ENCODE results near the gene WDR81. TPM values are rescaled to one million over a fixed set of nuclear protein-coding genes. Genes with fewer than 3 reads are reported as not detected.

The WDR81 gene
- total RNA-seq, 4 donors from 2014 or later = 38.8 to 63.3 (median 44.1) TPM

- TF ChIP-seq, protein P1, sequence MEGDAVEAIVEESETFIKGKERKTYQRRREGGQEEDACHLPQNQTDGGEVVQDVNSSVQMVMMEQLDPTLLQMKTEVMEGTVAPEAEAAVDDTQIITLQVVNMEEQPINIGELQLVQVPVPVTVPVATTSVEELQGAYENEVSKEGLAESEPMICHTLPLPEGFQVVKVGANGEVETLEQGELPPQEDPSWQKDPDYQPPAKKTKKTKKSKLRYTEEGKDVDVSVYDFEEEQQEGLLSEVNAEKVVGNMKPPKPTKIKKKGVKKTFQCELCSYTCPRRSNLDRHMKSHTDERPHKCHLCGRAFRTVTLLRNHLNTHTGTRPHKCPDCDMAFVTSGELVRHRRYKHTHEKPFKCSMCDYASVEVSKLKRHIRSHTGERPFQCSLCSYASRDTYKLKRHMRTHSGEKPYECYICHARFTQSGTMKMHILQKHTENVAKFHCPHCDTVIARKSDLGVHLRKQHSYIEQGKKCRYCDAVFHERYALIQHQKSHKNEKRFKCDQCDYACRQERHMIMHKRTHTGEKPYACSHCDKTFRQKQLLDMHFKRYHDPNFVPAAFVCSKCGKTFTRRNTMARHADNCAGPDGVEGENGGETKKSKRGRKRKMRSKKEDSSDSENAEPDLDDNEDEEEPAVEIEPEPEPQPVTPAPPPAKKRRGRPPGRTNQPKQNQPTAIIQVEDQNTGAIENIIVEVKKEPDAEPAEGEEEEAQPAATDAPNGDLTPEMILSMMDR (IDR thresholded peaks at IDR 0.05; ENCODE audit: low read depth) = no peak
Observed at GRCh38 chr17:1730326-1731193, 6.1 kb downstream of the WDR81 start.

- TF ChIP-seq, protein P1 (IDR thresholded peaks at IDR 0.05; ENCODE audit: low read depth) = no peak
Observed at GRCh38 chr17:1731194-1731506, 6.6 kb downstream of the WDR81 start.

DNA sequence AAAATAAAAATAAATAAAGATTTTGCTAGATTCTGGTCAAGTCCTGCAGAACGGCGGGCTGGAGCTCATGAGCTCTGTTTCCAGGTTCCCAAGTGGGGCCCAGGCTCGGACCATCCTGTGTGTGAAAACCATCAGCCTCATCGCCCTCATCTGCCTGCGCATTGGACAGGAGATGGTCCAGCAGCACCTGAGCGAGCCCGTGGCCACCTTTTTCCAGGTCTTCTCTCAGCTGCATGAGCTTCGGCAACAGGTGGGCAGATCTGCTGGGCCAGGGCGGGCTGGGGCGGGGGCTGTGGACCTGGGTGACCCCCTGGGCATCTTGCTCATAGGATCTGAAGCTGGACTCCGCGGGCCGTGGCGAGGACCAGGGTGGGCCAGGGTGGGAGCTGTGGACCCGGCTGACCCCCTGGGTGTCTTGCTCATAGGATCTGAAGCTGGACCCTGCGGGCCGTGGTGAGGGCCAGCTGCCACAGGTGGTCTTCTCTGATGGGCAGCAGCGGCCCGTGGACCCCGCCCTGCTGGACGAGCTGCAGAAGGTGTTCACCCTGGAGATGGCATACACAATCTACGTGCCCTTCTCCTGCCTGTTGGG, 7.8 kb downstream of the WDR81 start:
- TF ChIP-seq, protein P1 (IDR thresholded peaks at IDR 0.05; ENCODE audit: low read depth) = no peak

- TF ChIP-seq, protein P1 (IDR thresholded peaks at IDR 0.05; ENCODE audit: low read depth) = no peak
Observed at GRCh38 chr17:1732833-1733321, 8.4 kb downstream of the WDR81 start.

DNA sequence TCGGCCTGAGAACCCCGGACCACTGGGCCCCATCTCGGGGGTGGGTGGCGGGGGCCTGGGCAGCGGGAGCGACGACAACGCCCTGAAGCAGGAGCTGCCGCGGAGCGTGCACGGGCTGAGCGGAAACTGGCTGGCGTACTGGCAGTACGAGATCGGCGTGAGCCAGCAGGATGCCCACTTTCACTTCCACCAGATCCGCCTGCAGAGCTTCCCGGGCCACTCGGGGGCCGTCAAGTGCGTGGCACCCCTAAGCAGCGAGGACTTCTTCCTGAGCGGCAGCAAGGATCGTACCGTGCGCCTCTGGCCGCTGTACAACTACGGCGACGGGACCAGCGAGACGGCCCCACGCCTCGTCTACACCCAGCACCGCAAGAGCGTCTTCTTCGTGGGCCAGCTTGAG, 9.3 kb downstream of the WDR81 start:
- TF ChIP-seq, protein P1 (IDR thresholded peaks at IDR 0.05; ENCODE audit: low read depth) = no peak

DNA sequence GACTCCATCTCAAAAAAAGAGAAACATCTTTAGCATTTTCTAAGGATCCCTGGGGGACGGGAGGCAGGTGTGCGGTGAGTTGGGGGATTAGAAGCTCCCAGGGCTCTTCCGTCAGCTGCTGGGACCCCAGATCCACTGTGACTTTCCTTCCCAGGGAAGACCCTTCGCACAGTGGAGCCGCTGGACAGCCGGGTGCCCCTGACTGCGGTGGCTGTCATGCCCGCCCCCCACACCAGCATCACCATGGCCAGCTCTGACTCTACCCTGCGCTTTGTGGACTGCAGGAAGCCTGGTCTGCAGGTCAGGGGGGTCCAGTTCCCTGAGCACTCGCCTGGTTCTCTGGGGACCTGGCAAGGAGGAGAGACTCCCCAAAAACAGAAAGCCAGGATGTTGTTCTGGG, 10.9 kb downstream of the WDR81 start:
- TF ChIP-seq, protein P1 (IDR thresholded peaks at IDR 0.05; ENCODE audit: low read depth) = no peak

- TF ChIP-seq, protein P1 (IDR thresholded peaks at IDR 0.05; ENCODE audit: low read depth) = no peak
Observed at GRCh38 chr17:1735834-1736347, 11.4 kb downstream of the WDR81 start.

All from subcutaneous adipose tissue (tissue), 4 donors.